Neural cell (in vitro differentiated cells): ENCODE data around the gene LMLN. TPM values are rescaled to one million over a fixed set of nuclear protein-coding genes. Genes with fewer than 3 reads are reported as not detected.
"Not testable (repeated sequence)": the region's sequence is repeated elsewhere in the genome, so short reads cannot be mapped to it uniquely, and the experiment has no call there.

ENCODE experiments used
- H2AFZ ChIP-seq: fragments of 200-600, 300-800 bp; sonication (generic), shearing (Covaris generic); 2 replicates; pipeline ENCODE4 v1.6.0; 2014; ENCODE audit warnings: low read depth, mild to moderate bottlenecking, antibody characterized with exemption, low read length, moderate library complexity
- H3F3A ChIP-seq: fragments of 200-600 bp; shearing (Covaris generic); 2 replicates; pipeline ENCODE4 v1.6.1; 2016; ENCODE audit warnings: mild to moderate bottlenecking, moderate library complexity, mixed read lengths, antibody characterized with exemption, low read length; ENCODE audit not compliant: insufficient read depth, poor library complexity, severe bottlenecking
- H3K27ac ChIP-seq: fragments of 200-600, 300-800 bp; sonication (generic), shearing (Covaris generic); 2 replicates; pipeline ENCODE4 v1.5.1; 2014; ENCODE audit warnings: mild to moderate bottlenecking, low read length, moderate library complexity
- H3K27me3 ChIP-seq: fragments of 300-800, 200-600 bp; sonication (generic), shearing (Covaris generic); 2 replicates; pipeline ENCODE4 v1.6.0; 2014; ENCODE audit warnings: mild to moderate bottlenecking, low read depth, low read length, moderate library complexity; ENCODE audit not compliant: insufficient read depth
- H3K36me3 ChIP-seq: fragments of 300-800, 200-600 bp; sonication (generic), shearing (Covaris generic); 2 replicates; pipeline ENCODE4 v1.5.1; 2014; ENCODE audit warnings: mild to moderate bottlenecking, antibody characterized with exemption, low read length, moderate library complexity; ENCODE audit not compliant: insufficient read depth
- H3K4me2 ChIP-seq: fragments of 300-800, 200-600 bp; sonication (generic), shearing (Covaris generic); 2 replicates; pipeline ENCODE4 v1.6.0; 2014; ENCODE audit warnings: mild to moderate bottlenecking, low read length
- H3K4me3 ChIP-seq: fragments of 300-800, 200-600 bp; sonication (generic), shearing (Covaris generic); 2 replicates; pipeline ENCODE4 v1.5.1; 2014; ENCODE audit warnings: mild to moderate bottlenecking, low read length, moderate library complexity
- H3K79me2 ChIP-seq: fragments of 200-600 bp; shearing (Covaris generic); replicated peaks from 2 replicates; pipeline ENCODE4 v1.6.0; 2014; ENCODE audit warnings: mild to moderate bottlenecking, low read length, moderate library complexity; ENCODE audit not compliant: insufficient read depth
- H3K9ac ChIP-seq: fragments of 300-800, 200-600 bp; sonication (generic), shearing (Covaris generic); 2 replicates; pipeline ENCODE4 v1.6.1; 2016; ENCODE audit warnings: mild to moderate bottlenecking, low read length, mixed read lengths
- H3K9me2 ChIP-seq: fragments of 200-600 bp; shearing (Covaris generic); 2 replicates; pipeline ENCODE4 v1.6.1; 2016; ENCODE audit warnings: mild to moderate bottlenecking, low read length, mixed read lengths; ENCODE audit not compliant: insufficient read depth
- H3K9me3 ChIP-seq: fragments of 200-600, 300-800 bp; sonication (generic), shearing (Covaris generic); 2 replicates; pipeline ENCODE4 v1.6.1; 2016; ENCODE audit warnings: mild to moderate bottlenecking, mixed run types, low read length, moderate library complexity, mixed read lengths
- H4K20me1 ChIP-seq: fragments of 200-600 bp; shearing (Covaris generic); 2 replicates; pipeline ENCODE4 v1.6.1; 2016; ENCODE audit warnings: mild to moderate bottlenecking, mixed run types; ENCODE audit not compliant: insufficient read depth
- EP300 ChIP-seq: fragments of 450-650 bp; conservative IDR thresholded peaks from 2 replicates; pipeline ENCODE4 v1.6.1; 2014; ENCODE audit warnings: antibody characterized with exemption, mild to moderate bottlenecking, moderate library complexity; ENCODE audit not compliant: poor library complexity, severe bottlenecking
- EZH2 ChIP-seq: fragments of 200-600, 300-800 bp; shearing (Covaris generic), sonication (generic); IDR thresholded peaks from 2 replicates; pipeline ENCODE4 v1.6.1; 2014; ENCODE audit warnings: antibody characterized with exemption, low read length, borderline replicate concordance, mild to moderate bottlenecking; ENCODE audit not compliant: insufficient read depth, poor library complexity, severe bottlenecking
- MXI1 ChIP-seq: fragments of 450-650 bp; conservative IDR thresholded peaks from 2 replicates; pipeline ENCODE4 v1.6.1; 2014; ENCODE audit warnings: antibody characterized with exemption, mild to moderate bottlenecking; ENCODE audit not compliant: poor library complexity, severe bottlenecking
- POLR2AphosphoS5 ChIP-seq: IDR thresholded peaks from 2 replicates; pipeline ENCODE4 v1.6.1; 2012
- RAD21 ChIP-seq: fragments of 450-650 bp; conservative IDR thresholded peaks from 2 replicates; pipeline ENCODE4 v1.6.1; 2014; ENCODE audit warnings: antibody characterized with exemption, mild to moderate bottlenecking, moderate library complexity
- SMC3 ChIP-seq: fragments of 450-650 bp; conservative IDR thresholded peaks from 2 replicates; pipeline ENCODE4 v1.6.1; 2014; ENCODE audit warnings: antibody characterized with exemption, mild to moderate bottlenecking, moderate library complexity; ENCODE audit not compliant: poor library complexity
- TAF1 ChIP-seq: IDR thresholded peaks from 2 replicates; pipeline ENCODE4 v1.6.1; 2012; ENCODE audit warnings: low read depth
- polyA plus RNA-seq: library from polyadenylated mRNA; depleted of rRNA; stranded (reverse); fragments of >200 nt; gene quantifications from 2 replicates; pipeline ENCODE4 v1.2.3, GENCODE V29; 2014
- TF ChIP-seq, protein P1 (sequence below): IDR thresholded peaks from 2 replicates; pipeline ENCODE4 v1.6.1; 2012; ENCODE audit warnings: borderline replicate concordance
- TF ChIP-seq, protein P2 (sequence below): fragments of 450-650 bp; IDR thresholded peaks from 2 replicates; pipeline ENCODE4 v1.5.1; 2014; ENCODE audit warnings: antibody characterized with exemption, mild to moderate bottlenecking, moderate library complexity; ENCODE audit not compliant: poor library complexity, severe bottlenecking

LMLN gene
- polyA plus RNA-seq, 1 donor from 2014 or later: 3.1 TPM

DNA sequence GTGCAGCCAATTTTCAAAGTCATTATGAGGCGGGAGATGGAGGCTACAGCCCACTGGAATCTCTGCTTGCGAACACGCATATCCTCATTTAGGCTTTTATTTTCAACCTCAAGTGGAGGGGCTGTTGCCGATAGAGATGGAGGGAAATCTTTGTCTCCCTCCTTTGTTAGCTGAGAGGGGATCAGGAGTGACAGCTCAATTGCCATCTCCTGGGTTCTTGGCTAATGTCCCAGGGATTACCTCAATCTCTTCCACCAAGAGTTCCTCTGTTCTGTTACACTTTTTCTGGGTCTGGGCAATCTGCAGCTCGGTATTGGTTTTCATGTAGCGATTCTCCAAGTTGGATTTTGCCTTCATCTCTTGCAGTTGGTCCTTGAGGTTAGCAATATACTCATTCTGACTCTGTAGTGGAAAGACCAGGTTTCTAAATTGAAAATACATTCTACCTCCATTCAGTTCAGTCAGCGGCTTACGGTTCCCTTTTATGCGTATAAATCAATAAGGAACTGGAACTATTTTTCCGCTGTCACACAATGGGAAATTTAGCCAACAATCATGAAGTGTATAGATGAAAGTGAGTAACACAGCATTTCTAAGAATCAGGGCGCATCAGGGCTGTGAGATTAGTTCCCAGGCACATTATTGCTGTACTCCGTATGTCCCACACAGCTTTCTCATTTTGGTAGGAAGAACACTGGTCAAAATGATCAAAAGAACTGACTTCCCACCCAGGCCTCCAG is 46.2 kb upstream of the LMLN start:
- no peak overlapping the region for H2AFZ ChIP-seq
- TF ChIP-seq MXI1 (no peak), SMC3 (no peak), POLR2AphosphoS5 (no peak), EZH2 (no peak), RAD21 (no peak), EP300 (no peak)
- TF ChIP-seq, protein P1, sequence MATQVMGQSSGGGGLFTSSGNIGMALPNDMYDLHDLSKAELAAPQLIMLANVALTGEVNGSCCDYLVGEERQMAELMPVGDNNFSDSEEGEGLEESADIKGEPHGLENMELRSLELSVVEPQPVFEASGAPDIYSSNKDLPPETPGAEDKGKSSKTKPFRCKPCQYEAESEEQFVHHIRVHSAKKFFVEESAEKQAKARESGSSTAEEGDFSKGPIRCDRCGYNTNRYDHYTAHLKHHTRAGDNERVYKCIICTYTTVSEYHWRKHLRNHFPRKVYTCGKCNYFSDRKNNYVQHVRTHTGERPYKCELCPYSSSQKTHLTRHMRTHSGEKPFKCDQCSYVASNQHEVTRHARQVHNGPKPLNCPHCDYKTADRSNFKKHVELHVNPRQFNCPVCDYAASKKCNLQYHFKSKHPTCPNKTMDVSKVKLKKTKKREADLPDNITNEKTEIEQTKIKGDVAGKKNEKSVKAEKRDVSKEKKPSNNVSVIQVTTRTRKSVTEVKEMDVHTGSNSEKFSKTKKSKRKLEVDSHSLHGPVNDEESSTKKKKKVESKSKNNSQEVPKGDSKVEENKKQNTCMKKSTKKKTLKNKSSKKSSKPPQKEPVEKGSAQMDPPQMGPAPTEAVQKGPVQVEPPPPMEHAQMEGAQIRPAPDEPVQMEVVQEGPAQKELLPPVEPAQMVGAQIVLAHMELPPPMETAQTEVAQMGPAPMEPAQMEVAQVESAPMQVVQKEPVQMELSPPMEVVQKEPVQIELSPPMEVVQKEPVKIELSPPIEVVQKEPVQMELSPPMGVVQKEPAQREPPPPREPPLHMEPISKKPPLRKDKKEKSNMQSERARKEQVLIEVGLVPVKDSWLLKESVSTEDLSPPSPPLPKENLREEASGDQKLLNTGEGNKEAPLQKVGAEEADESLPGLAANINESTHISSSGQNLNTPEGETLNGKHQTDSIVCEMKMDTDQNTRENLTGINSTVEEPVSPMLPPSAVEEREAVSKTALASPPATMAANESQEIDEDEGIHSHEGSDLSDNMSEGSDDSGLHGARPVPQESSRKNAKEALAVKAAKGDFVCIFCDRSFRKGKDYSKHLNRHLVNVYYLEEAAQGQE: no peak
- no peaks in the 10 kb centered on the region for H3K9me2 ChIP-seq
- no peaks in the 10 kb centered on the region for H3K9me3 ChIP-seq
- H3F3A ChIP-seq: no peaks in the 10 kb centered on the region
- H3K9ac ChIP-seq: no peak overlapping the region
- H3K4me3 ChIP-seq: no peak overlapping the region
- no peak overlapping the region for H3K4me2 ChIP-seq
- no peaks in the 10 kb centered on the region for H3K79me2 ChIP-seq
- no peaks in the 10 kb centered on the region for H4K20me1 ChIP-seq
- no peaks in the 10 kb centered on the region for H3K27me3 ChIP-seq
- no peak overlapping the region for H3K27ac ChIP-seq
- H3K36me3 ChIP-seq: no peaks in the 10 kb centered on the region

DNA sequence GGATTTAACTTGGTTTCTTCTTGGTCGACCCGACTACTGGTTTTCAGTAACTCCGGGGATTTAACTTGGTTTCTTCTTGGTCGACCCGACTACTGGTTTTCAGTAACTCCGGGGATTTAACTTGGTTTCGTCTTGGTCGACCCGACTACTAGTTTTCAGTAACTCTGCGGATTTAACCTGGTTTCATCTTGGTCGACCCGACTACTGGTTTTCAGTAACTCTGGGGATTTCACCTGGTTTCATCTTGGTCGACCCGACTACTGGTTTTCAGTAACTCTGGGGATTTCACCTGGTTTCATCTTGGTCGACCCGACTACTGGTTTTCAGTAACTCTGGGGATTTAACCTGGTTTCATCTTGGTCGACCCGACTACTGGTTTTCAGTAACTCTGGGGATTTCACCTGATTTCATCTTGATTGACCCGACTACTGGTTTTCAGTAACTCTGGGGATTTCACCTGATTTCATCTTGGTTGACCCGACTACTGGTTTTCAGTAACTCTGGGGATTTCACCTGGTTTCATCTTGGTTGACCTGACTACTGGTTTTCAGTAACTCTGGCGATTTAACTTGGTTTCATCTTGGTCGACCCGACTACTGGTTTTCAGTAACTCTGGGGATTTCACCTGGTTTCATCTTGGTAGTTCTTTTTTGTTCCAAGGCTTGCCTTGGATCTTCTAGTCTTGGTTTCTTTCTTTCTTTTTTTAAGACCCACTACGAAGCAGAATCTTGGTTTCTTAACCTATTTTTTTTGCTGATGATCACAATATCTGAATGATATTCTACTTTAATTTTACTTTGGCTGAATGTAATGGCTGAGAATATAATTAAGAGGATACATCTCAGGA is 38.4 kb upstream of the LMLN start:
- not testable (repeated sequence) for H3K9ac ChIP-seq, H3K9me3 ChIP-seq, H3K27me3 ChIP-seq, H3K4me2 ChIP-seq, H3K4me3 ChIP-seq, H3K79me2 ChIP-seq, H3K36me3 ChIP-seq, H4K20me1 ChIP-seq, H3K9me2 ChIP-seq, H2AFZ ChIP-seq, H3F3A ChIP-seq, H3K27ac ChIP-seq

DNA sequence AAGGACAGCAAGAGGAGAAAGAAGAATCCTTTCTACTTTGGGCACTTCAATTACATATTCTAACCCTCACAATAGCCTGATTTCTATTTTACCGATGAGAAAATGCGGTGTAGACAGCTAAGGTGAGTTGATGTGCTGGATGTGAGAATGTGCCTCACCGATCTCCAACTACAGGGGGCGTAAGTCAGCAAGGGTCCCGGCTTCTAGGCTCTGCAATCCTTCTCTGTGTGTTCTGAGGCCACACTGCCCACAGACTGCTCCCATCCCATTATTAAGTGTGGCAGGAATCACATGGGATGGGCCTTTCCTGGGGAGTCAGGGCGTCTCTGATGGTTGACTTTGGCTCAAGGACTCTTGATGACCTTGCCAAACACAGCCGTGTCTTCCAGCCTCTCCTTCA is 33.6 kb upstream of the LMLN start:
- H4K20me1 ChIP-seq: no peaks in the 10 kb centered on the region
- no peaks in the 10 kb centered on the region for H3F3A ChIP-seq
- no peak overlapping the region for H3K4me3 ChIP-seq
- H3K36me3 ChIP-seq: no peaks in the 10 kb centered on the region
- TF ChIP-seq, protein P2, sequence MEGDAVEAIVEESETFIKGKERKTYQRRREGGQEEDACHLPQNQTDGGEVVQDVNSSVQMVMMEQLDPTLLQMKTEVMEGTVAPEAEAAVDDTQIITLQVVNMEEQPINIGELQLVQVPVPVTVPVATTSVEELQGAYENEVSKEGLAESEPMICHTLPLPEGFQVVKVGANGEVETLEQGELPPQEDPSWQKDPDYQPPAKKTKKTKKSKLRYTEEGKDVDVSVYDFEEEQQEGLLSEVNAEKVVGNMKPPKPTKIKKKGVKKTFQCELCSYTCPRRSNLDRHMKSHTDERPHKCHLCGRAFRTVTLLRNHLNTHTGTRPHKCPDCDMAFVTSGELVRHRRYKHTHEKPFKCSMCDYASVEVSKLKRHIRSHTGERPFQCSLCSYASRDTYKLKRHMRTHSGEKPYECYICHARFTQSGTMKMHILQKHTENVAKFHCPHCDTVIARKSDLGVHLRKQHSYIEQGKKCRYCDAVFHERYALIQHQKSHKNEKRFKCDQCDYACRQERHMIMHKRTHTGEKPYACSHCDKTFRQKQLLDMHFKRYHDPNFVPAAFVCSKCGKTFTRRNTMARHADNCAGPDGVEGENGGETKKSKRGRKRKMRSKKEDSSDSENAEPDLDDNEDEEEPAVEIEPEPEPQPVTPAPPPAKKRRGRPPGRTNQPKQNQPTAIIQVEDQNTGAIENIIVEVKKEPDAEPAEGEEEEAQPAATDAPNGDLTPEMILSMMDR: no peak
- no peak for TF ChIP-seq EZH2
- TF ChIP-seq RAD21: no peak
- no peak for TF ChIP-seq POLR2AphosphoS5
- TF ChIP-seq, protein P1: no peak
- TF ChIP-seq MXI1: no peak
- no peak for TF ChIP-seq TAF1
- TF ChIP-seq SMC3: no peak
- no peak for TF ChIP-seq EP300
- H3K4me2 ChIP-seq: no peak overlapping the region
- H2AFZ ChIP-seq: no peak overlapping the region
- no peaks in the 10 kb centered on the region for H3K79me2 ChIP-seq
- no peak overlapping the region for H3K27ac ChIP-seq
- no peaks in the 10 kb centered on the region for H3K9me2 ChIP-seq
- H3K27me3 ChIP-seq: no peaks in the 10 kb centered on the region
- H3K9me3 ChIP-seq: no peaks in the 10 kb centered on the region
- no peak overlapping the region for H3K9ac ChIP-seq
